HG02870 (cell line): ENCODE measurements around the gene ATP1A1.

Experiments
- ATAC-seq: cut with Tn5 transposase; IDR thresholded peaks from one replicate; pipeline ENCODE4 v1.9.1; 2021; ENCODE audit warnings: mild to moderate bottlenecking, moderate library complexity; ENCODE audit not compliant: unreplicated experiment

ATP1A1 gene

GRCh38 chr1:116433275-116434257 is 60.5 kb downstream of the ATP1A1 start:
- ATAC-seq: no peak

GRCh38 chr1:116434849-116435248 is 61.8 kb downstream of the ATP1A1 start:
- no peak for ATAC-seq

- no peak for ATAC-seq
Measured at GRCh38 chr1:116435806-116436610, 63.0 kb downstream of the ATP1A1 start.

GRCh38 chr1:116436611-116436970 is 63.5 kb downstream of the ATP1A1 start:
- no peak for ATAC-seq

GRCh38 chr1:116439701-116440100 is 66.7 kb downstream of the ATP1A1 start:
- no peak for ATAC-seq

GRCh38 chr1:116440731-116441130 is 67.7 kb downstream of the ATP1A1 start:
- no peak for ATAC-seq

GRCh38 chr1:116445534-116445933 is 72.5 kb downstream of the ATP1A1 start:
- ATAC-seq: no peak

GRCh38 chr1:116446686-116447085 is 73.6 kb downstream of the ATP1A1 start:
- no peak for ATAC-seq

- ATAC-seq: no peak
Measured at GRCh38 chr1:116448785-116449385, 75.8 kb downstream of the ATP1A1 start.

- no peak for ATAC-seq
Measured at GRCh38 chr1:116449578-116449977, 76.5 kb downstream of the ATP1A1 start.

GRCh38 chr1:116451702-116452101 is 78.7 kb downstream of the ATP1A1 start:
- ATAC-seq: no peak

- no peak for ATAC-seq
Measured at GRCh38 chr1:116453481-116453880, 80.4 kb downstream of the ATP1A1 start.

- no peak for ATAC-seq
Measured at GRCh38 chr1:116453906-116454305, 80.9 kb downstream of the ATP1A1 start.
